HepG2 (cell line): ENCODE data around the gene DKKL1. TPM values are rescaled to one million over a fixed set of nuclear protein-coding genes. Genes with fewer than 3 reads are reported as not detected.

ENCODE experiments used
- ATAC-seq: fragments of 200-7000 bp; cut with Tn5 transposase; 3 replicates; pipeline ENCODE4 v1.9.1; 2020; ENCODE audit warnings: mild to moderate bottlenecking, moderate library complexity
- BruUV-seq: library from RNA; stranded (reverse); fragments of 400-500 nt; replicated peaks from 2 replicates; lab custom pipeline; 2021; lab: Mats Ljungman, UMichigan
- CTCF ChIA-PET: fragments of 300-600 bp; formaldehyde crosslinking; extraction: SDS; loops from one replicate; lab custom pipeline; 2021; ENCODE audit warnings: low total read pairs, inconsistent platforms, low intra/inter-chr PET ratio; lab: Yijun Ruan, JAX
- POLR2A ChIA-PET: fragments of 350-600 bp; sonication (Branson Sonifier 250); formaldehyde crosslinking; loops from one replicate; lab custom pipeline; 2020; ENCODE audit warnings: antibody characterized with exemption, inconsistent platforms; lab: Yijun Ruan, JAX
- DNase-seq: peaks from one replicate; pipeline ENCODE4 v3.0.0-alpha.2; 2015; ENCODE audit warnings: low spot score
- FAIRE-seq: peaks from 3 replicates; lab custom pipeline; 2011; peaks lifted over from hg19 to GRCh38; lab: Jason Lieb, UNC
- H2AFZ ChIP-seq: one replicate; pipeline ENCODE4 v1.6.1; 2011; ENCODE audit warnings: low read length, inconsistent platforms
- H3K27ac ChIP-seq: fragments of 300-600 bp; 3 replicates; pipeline ENCODE4 v1.8.0; 2011; ENCODE audit warnings: mixed run types, mild to moderate bottlenecking, mixed read lengths, low read length, inconsistent platforms; ENCODE audit not compliant: insufficient read depth; ENCODE audit errors: extremely low read length
- H3K27me3 ChIP-seq, 2 experiments: fragments of 200-600 bp in 1 of 2; 2 replicates in 1 of 2; 3 replicates in 1 of 2; pipeline versions ENCODE4 v1.6.0 to v1.8.0; 2011; ENCODE audit warnings: low read length in 2 of 2, mild to moderate bottlenecking in 2 of 2, moderate library complexity in 2 of 2, inconsistent platforms in 1 of 2; ENCODE audit not compliant: insufficient read depth in 2 of 2, control insufficient read depth in 1 of 2
- H3K36me3 ChIP-seq, 2 experiments: fragments of 200-600 bp in 1 of 2; replicated peaks in 1 of 2; 2 replicates in 1 of 2; 3 replicates in 1 of 2; pipeline versions ENCODE4 v1.5.1 to v1.8.0; 2011; ENCODE audit warnings: low read length in 2 of 2, inconsistent platforms in 1 of 2; ENCODE audit not compliant: insufficient read depth in 2 of 2, control insufficient read depth in 1 of 2
- H3K4me1 ChIP-seq: 2 replicates; pipeline ENCODE4 v1.5.1; 2012; ENCODE audit warnings: low read length, inconsistent platforms; ENCODE audit not compliant: insufficient read depth
- H3K4me2 ChIP-seq: 2 replicates; pipeline ENCODE4 v1.6.0; 2011; ENCODE audit warnings: low read depth, low read length, inconsistent platforms
- H3K4me3 ChIP-seq, 3 experiments: fragments of 200-600 bp in 1 of 3; sonication (generic), shearing (Covaris generic) in 1 of 3; replicated peaks in 1 of 3; 2 replicates each; pipeline ENCODE4 v1.5.1; 2011 to 2016; ENCODE audit warnings: low read length in 3 of 3, inconsistent platforms in 2 of 3, low read depth in 2 of 3, mild to moderate bottlenecking in 2 of 3, control low read depth in 1 of 3, mixed read lengths in 1 of 3; ENCODE audit not compliant: insufficient read depth in 1 of 3
- H3K79me2 ChIP-seq: one replicate; pipeline ENCODE4 v1.6.1; 2011; ENCODE audit warnings: low read length, inconsistent platforms; ENCODE audit not compliant: insufficient read depth
- H3K9ac ChIP-seq: 2 replicates; pipeline ENCODE4 v1.6.0; 2011; ENCODE audit warnings: mild to moderate bottlenecking, low read depth, low read length, inconsistent platforms; ENCODE audit not compliant: insufficient read depth
- H3K9me3 ChIP-seq: 2 replicates; pipeline ENCODE4 v1.5.1; 2012; ENCODE audit warnings: mild to moderate bottlenecking, low read length
- H4K20me1 ChIP-seq: 2 replicates; pipeline ENCODE4 v1.6.0; 2011; ENCODE audit warnings: inconsistent platforms, mild to moderate bottlenecking, low read length, moderate library complexity; ENCODE audit not compliant: insufficient read depth
- BHLHE40 ChIP-seq: IDR thresholded peaks from 2 replicates; pipeline ENCODE4 v1.6.1; 2011; ENCODE audit warnings: low read length, improper control_type of control experiment
- ETV5 ChIP-seq: IDR thresholded peaks from 2 replicates; pipeline ENCODE4 v1.6.1; 2018; ENCODE audit warnings: missing biosample characterization, missing genetic modification reagents, inconsistent platforms, borderline replicate concordance
- FOSL1 ChIP-seq: sonication (generic); formaldehyde crosslinking; IDR thresholded peaks from 2 replicates; pipeline ENCODE4 v1.9.0; 2021; ENCODE audit warnings: missing genetic modification reagents, borderline replicate concordance
- ISX ChIP-seq: sonication (generic); formaldehyde crosslinking; conservative IDR thresholded peaks from 2 replicates; pipeline ENCODE4 v1.5.0; 2020; ENCODE audit warnings: missing genetic modification reagents
- MBD4 ChIP-seq: IDR thresholded peaks from 2 replicates; pipeline ENCODE4 v1.6.1; 2012; ENCODE audit warnings: low read length, inconsistent platforms, borderline replicate concordance
- TAF15 ChIP-seq: fragments of 200-400 bp; formaldehyde crosslinking; IDR thresholded peaks from one replicate; pipeline ENCODE4 v1.6.1; 2018; ENCODE audit warnings: mild to moderate bottlenecking, low read depth, low read length; ENCODE audit not compliant: poor library complexity, severe bottlenecking
- ZFP36 ChIP-seq: fragments of 150-350 bp; IDR thresholded peaks from 2 replicates; pipeline ENCODE4 v1.6.1; 2018; ENCODE audit warnings: borderline replicate concordance, low read length, low read depth; ENCODE audit not compliant: partially characterized antibody
- ZNF136 ChIP-seq: sonication (generic); formaldehyde crosslinking; IDR thresholded peaks from 2 replicates; pipeline ENCODE4 v1.8.1; 2022; ENCODE audit warnings: low read depth, mild to moderate bottlenecking, moderate library complexity, missing genetic modification reagents
- ZSCAN29 ChIP-seq: sonication (generic); formaldehyde crosslinking; conservative IDR thresholded peaks from 2 replicates; pipeline ENCODE4 v1.4.0; 2020; ENCODE audit warnings: mild to moderate bottlenecking, missing genetic modification reagents
- WGBS: methylation state at CpG from one replicate; pipeline ENCODE4 v1.1.6; 2017; ENCODE audit warnings: low lambda C conversion rate; 5-methylcytosine and 5-hydroxymethylcytosine counted together
- in situ Hi-C: cut with HindIII; loops from 2 replicates; pipeline ENCODE4 v1.10.0; 2017; ENCODE audit warnings: low pct_unique_long_range_greater_than_20kb; ENCODE audit not compliant: extremely low pct_ligation_motif_present
- intact Hi-C: fragments of 100-400 bp; cut with micrococcal nuclease; formaldehyde crosslinking; loops from one replicate; pipeline ENCODE4 v1.10.0; 2022; ENCODE audit not compliant: unreplicated experiment
- polyA plus RNA-seq, 8 experiments: library from polyadenylated mRNA; depleted of rRNA in 3 of 8; stranded (reverse) in 7 of 8; unstranded in 1 of 8; fragments of >200 nt; fragmentation: Illumina TruSeq in 4 of 8; extraction: Trizol in 4 of 8; gene quantifications; 2 replicates each; pipeline versions ENCODE4 v1.2.1 to v1.2.3, GENCODE V29; 2011 to 2016; ENCODE audit warnings: low read depth in 4 of 8, missing spikeins in 1 of 8, mixed read lengths in 1 of 8; ENCODE audit not compliant: insufficient read depth in 1 of 8
- total RNA-seq, 5 experiments: library from RNA; depleted of rRNA; stranded (reverse); fragments of >200 nt; fragmentation: Illumina TruSeq; extraction: Trizol; gene quantifications; 2 replicates each; pipeline ENCODE4 v1.2.3, GENCODE V29; 2016; ENCODE audit warnings: low read depth in 1 of 5
- TF ChIP-seq, protein P1 (sequence below): sonication (generic); formaldehyde crosslinking; IDR thresholded peaks from 2 replicates; pipeline ENCODE4 v1.5.0; 2020; ENCODE audit warnings: mild to moderate bottlenecking, missing genetic modification reagents, borderline replicate concordance
- TF ChIP-seq, protein P2 (sequence below): sonication (generic); formaldehyde crosslinking; IDR thresholded peaks from 2 replicates; pipeline ENCODE4 v1.4.0; 2020; ENCODE audit warnings: missing genetic modification reagents, mild to moderate bottlenecking, borderline replicate concordance
- TF ChIP-seq, protein P3 (sequence below): sonication (generic); formaldehyde crosslinking; IDR thresholded peaks from 2 replicates; pipeline ENCODE4 v1.8.0; 2022; ENCODE audit warnings: mild to moderate bottlenecking, missing genetic modification reagents, borderline replicate concordance

Gene DKKL1
- total and polyA plus RNA-seq, 2 of the 13 experiments (the other 11 are each of a cell fraction or from before 2014, with no cell fraction given): 0.30 to 0.31 TPM

DNA sequence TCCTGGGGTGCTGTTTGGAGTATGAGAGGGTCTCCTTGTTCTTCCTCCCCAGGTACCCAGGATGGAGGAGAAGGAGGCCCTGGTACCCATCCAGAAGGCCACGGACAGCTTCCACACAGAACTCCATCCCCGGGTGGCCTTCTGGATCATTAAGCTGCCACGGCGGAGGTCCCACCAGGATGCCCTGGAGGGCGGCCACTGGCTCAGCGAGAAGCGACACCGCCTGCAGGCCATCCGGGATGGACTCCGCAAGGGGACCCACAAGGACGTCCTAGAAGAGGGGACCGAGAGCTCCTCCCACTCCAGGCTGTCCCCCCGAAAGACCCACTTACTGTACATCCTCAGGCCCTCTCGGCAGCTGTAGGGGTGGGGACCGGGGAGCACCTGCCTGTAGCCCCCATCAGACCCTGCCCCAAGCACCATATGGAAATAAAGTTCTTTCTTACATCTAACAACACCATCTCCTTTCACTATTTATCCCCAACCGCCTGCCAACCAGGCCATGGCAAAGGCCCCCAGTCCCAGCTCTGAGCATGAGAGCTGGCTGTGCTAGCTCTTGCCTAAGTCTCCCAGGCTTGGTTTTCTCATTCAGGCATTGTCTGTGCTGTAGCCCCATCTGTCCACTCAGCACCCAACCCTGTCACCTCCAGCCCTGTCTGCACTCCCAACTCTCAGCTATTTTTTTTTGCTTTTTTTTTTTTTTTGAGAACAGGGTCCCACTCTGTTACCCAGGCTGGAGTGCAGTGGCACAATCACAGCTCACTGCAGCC lies 11.2 kb downstream of the DKKL1 start:
- CTCF ChIA-PET: no interaction called here
- Histone ChIP-seq H3K27me3 (peaks cover 1 to 8% of the 10 kb centered on the region in 2 experiments; a peak in 3 of 5 replicates), H2AFZ (no peak overlapping the region), H3K4me1 (no peaks in the 10 kb centered on the region), H4K20me1 (no peaks in the 10 kb centered on the region), H3K4me2 (no peak overlapping the region), H3K36me3 (no peaks in the 10 kb centered on the region), H3K9me3 (no peaks in the 10 kb centered on the region), H3K4me3 (no peak overlapping the region), H3K9ac (no peak overlapping the region), H3K79me2 (no peaks in the 10 kb centered on the region), H3K27ac (no peak overlapping the region)
- in situ Hi-C loops (no loop called here), intact Hi-C loops (no loop called here)
- DNase-seq: no peak
- no peak for ATAC-seq
- TF ChIP-seq ZSCAN29: no peak
- TF ChIP-seq ISX (CRISPR knock-in tag): no peak
- TF ChIP-seq TAF15: no peak
- no peak for TF ChIP-seq ETV5 (CRISPR knock-in tag)
- TF ChIP-seq, protein P1, sequence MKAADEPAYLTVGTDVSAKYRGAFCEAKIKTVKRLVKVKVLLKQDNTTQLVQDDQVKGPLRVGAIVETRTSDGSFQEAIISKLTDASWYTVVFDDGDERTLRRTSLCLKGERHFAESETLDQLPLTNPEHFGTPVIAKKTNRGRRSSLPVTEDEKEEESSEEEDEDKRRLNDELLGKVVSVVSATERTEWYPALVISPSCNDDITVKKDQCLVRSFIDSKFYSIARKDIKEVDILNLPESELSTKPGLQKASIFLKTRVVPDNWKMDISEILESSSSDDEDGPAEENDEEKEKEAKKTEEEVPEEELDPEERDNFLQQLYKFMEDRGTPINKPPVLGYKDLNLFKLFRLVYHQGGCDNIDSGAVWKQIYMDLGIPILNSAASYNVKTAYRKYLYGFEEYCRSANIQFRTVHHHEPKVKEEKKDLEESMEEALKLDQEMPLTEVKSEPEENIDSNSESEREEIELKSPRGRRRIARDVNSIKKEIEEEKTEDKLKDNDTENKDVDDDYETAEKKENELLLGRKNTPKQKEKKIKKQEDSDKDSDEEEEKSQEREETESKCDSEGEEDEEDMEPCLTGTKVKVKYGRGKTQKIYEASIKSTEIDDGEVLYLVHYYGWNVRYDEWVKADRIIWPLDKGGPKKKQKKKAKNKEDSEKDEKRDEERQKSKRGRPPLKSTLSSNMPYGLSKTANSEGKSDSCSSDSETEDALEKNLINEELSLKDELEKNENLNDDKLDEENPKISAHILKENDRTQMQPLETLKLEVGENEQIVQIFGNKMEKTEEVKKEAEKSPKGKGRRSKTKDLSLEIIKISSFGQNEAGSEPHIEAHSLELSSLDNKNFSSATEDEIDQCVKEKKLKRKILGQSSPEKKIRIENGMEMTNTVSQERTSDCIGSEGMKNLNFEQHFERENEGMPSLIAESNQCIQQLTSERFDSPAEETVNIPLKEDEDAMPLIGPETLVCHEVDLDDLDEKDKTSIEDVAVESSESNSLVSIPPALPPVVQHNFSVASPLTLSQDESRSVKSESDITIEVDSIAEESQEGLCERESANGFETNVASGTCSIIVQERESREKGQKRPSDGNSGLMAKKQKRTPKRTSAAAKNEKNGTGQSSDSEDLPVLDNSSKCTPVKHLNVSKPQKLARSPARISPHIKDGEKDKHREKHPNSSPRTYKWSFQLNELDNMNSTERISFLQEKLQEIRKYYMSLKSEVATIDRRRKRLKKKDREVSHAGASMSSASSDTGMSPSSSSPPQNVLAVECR: no peak
- no peak for TF ChIP-seq BHLHE40
- no peak for TF ChIP-seq ZFP36
- no peak for TF ChIP-seq MBD4
- TF ChIP-seq ZNF136 (CRISPR knock-in tag): no peak
- TF ChIP-seq, protein P2, sequence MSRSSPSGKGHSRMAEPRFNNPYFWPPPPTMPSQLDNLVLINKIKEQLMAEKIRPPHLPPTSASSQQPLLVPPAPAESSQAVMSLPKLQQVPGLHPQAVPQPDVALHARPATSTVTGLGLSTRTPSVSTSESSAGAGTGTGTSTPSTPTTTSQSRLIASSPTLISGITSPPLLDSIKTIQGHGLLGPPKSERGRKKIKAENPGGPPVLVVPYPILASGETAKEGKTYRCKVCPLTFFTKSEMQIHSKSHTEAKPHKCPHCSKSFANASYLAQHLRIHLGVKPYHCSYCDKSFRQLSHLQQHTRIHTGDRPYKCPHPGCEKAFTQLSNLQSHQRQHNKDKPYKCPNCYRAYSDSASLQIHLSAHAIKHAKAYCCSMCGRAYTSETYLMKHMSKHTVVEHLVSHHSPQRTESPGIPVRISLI (CRISPR knock-in tag): no peak
- TF ChIP-seq FOSL1 (CRISPR knock-in tag): no peak
- TF ChIP-seq, protein P3, sequence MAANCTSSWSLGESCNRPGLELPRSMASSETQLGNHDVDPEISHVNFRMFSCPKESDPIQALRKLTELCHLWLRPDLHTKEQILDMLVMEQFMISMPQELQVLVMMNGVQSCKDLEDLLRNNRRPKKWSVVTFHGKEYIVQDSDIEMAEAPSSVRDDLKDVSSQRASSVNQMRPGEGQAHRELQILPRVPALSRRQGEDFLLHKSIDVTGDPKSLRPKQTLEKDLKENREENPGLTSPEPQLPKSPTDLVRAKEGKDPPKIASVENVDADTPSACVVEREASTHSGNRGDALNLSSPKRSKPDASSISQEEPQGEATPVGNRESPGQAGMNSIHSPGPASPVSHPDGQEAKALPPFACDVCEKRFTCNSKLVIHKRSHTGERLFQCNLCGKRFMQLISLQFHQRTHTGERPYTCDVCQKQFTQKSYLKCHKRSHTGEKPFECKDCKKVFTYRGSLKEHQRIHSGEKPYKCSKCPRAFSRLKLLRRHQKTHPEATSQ: no peak
- no peak for FAIRE-seq
- no TSS peak for BruUV-seq
- 71% methylated on average over 5 of the region's 16 CpGs for WGBS
- POLR2A ChIA-PET: no interaction called here
